Activated naive CD8-positive, alpha-beta T cell treated with anti-CD3 and anti-CD28 coated beads for 36 hours (primary cell): ENCODE data around the gene C18orf63. TPM values are rescaled to one million over a fixed set of nuclear protein-coding genes. Genes with fewer than 3 reads are reported as not detected.
A peak's percentile ranks its signal among the peaks of the same experiment; 100 is the strongest.

ENCODE experiments used
- DNase-seq: peaks from one replicate; pipeline ENCODE4 v3.0.0; 2021
- H3K27ac Mint-ChIP-seq: one replicate; pipeline ENCODE4 v1.8.0; 2022; ENCODE audit warnings: mild to moderate bottlenecking, moderate library complexity, mixed read lengths
- H3K27me3 Mint-ChIP-seq: one replicate; pipeline ENCODE4 v1.8.0; 2022; ENCODE audit warnings: mild to moderate bottlenecking, mixed read lengths
- H3K36me3 Mint-ChIP-seq: one replicate; pipeline ENCODE4 v1.8.0; 2021; ENCODE audit warnings: mild to moderate bottlenecking, mixed read lengths
- H3K4me1 Mint-ChIP-seq: one replicate; pipeline ENCODE4 v1.8.0; 2021; ENCODE audit warnings: mixed read lengths
- H3K4me3 Mint-ChIP-seq: one replicate; pipeline ENCODE4 v1.8.0; 2022; ENCODE audit warnings: mild to moderate bottlenecking, moderate library complexity, mixed read lengths
- H3K9me3 Mint-ChIP-seq: one replicate; pipeline ENCODE4 v1.8.0; 2022; ENCODE audit warnings: mixed read lengths
- total RNA-seq, 2 experiments: library from RNA; stranded (reverse); gene quantifications; one replicate each; pipeline ENCODE4 v1.2.3, GENCODE V29; 2021

The C18orf63 gene
- total RNA-seq = not detected

GRCh38 chr18:74315464-74316256 is at the start of gene C18orf63:
TSS of gene C18orf63 (plus strand) at chr18:74315839. CDS start at chr18:74317866, 2,027 bp downstream.
- H3K4me1 Mint-ChIP-seq = no peaks in the 10 kb centered on the region
- no peak for DNase-seq
- H3K27me3 Mint-ChIP-seq = no peaks in the 10 kb centered on the region
- no peaks in the 10 kb centered on the region for H3K36me3 Mint-ChIP-seq
- no peaks in the 10 kb centered on the region for H3K9me3 Mint-ChIP-seq
- H3K27ac Mint-ChIP-seq = no peak within 1 kb of the TSS
- H3K4me3 Mint-ChIP-seq = no peak within 1 kb of the TSS

DNA sequence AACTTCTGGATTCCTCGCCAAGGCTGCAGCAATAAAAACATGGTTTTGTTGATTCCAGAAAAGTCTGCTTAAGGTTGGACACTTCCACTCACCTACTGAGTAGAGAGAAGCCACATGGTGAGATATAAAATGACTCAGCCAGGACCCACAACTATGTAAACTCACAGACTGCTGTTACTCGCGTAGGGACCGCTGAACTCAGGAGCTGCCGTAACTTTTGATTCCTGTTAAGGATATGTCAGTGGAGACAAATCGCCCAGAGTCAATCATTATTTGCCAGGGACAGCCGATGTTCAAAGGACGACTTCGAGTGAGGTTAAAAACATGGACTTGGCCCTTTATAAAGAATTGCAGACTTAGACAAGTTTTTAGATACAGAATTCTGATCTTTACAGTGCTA is 49.5 kb upstream of the C18orf63 start:
- Mint-ChIP-seq H3K4me1 (peaks cover 5% of the 10 kb centered on the region), H3K4me3 (no peak overlapping the region), H3K9me3 (no peaks in the 10 kb centered on the region), H3K36me3 (peaks cover 3% of the 10 kb centered on the region), H3K27me3 (no peaks in the 10 kb centered on the region), H3K27ac (no peak overlapping the region)
- DNase-seq = no peak

DNA sequence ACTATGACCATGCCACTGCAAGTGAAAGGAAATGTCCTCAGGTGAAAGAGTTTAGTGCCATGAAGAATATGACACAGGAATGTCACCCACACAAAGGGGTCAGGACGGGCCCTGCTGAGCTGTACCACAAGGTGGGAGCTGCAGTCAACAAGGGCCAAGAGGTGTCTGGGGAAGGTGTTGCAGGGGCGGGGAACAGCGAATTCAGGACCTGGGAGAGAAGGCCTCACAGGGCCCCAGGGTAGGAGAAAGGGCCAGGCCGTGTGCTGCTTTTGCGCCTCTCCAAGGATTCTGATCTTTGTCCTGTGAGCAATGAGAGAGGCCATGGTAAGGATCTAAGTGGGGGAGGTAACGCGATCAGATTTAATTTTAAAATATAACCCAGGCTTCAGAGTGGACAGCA is 47.5 kb upstream of the C18orf63 start:
- peaks cover 7% of the 10 kb centered on the region for H3K4me1 Mint-ChIP-seq
- H3K9me3 Mint-ChIP-seq = no peaks in the 10 kb centered on the region
- no peak overlapping the region for H3K4me3 Mint-ChIP-seq
- no peak overlapping the region for H3K27ac Mint-ChIP-seq
- H3K36me3 Mint-ChIP-seq = no peaks in the 10 kb centered on the region
- no peaks in the 10 kb centered on the region for H3K27me3 Mint-ChIP-seq
- no peak for DNase-seq

DNA sequence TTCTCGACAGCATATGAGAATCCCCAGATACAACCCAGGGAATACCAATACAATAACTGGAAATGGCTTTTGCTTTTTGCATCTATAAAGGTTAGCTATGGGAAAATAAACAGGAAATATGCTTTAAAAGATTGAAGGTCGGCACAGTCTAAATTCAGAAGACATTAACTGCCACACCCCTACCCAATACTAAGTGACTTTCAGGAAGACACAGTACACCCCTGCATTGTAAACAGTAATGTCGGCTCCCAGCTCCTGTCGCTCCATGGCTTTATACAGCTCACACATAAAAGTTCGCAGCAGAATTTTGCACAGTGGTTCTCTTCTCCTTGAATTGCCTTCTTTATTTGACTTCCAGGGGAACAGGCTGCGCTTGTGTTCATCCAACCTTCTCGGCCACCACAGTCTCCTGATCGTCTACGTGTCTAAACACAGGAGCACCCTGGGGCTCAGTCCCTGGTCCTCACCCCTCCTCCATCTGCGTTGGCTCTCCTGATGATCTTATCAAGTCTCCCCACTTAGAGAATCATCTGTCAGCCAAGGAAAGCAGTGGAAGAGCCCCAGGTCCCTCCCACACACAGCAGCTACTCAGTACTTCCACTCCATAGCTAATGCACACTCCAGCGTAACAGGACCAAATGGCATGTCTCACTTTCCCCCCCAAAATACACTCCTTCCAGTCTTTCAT is 46.6 kb upstream of the C18orf63 start:
- Mint-ChIP-seq H3K36me3 (no peaks in the 10 kb centered on the region), H3K4me3 (no peak overlapping the region), H3K4me1 (peaks cover 7% of the 10 kb centered on the region), H3K27ac (no peak overlapping the region), H3K9me3 (no peaks in the 10 kb centered on the region), H3K27me3 (no peaks in the 10 kb centered on the region)
- no peak for DNase-seq

DNA sequence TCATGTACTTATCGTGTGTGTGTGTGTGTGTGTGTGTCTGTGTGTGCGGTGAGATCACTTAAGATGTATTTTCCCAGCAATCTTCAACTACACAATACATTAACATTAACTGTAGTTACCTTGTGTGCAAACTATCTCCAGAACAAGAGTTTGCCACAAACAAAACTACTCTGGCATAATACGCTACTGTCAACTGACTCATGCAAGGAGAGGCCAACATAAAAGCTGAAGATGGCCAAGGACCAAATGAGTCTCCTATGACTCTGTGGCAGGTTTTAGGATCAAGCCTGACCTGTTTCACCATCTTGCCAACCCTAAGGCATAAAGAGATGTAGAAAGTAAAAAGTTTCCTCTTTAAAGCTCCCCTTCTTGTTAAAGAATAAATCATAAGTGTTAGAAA is 44.0 kb upstream of the C18orf63 start:
- DNase-seq = no peak
- H3K27me3 Mint-ChIP-seq = no peaks in the 10 kb centered on the region
- no peaks in the 10 kb centered on the region for H3K9me3 Mint-ChIP-seq
- no peak overlapping the region for H3K4me3 Mint-ChIP-seq
- H3K27ac Mint-ChIP-seq = no peak overlapping the region
- H3K36me3 Mint-ChIP-seq = peaks cover 2% of the 10 kb centered on the region
- peaks cover 6% of the 10 kb centered on the region for H3K4me1 Mint-ChIP-seq

- no peak overlapping the region for H3K27ac Mint-ChIP-seq
- no peaks in the 10 kb centered on the region for H3K9me3 Mint-ChIP-seq
- H3K4me1 Mint-ChIP-seq = peaks cover 6% of the 10 kb centered on the region
- no peak overlapping the region for H3K4me3 Mint-ChIP-seq
- no peaks in the 10 kb centered on the region for H3K27me3 Mint-ChIP-seq
- no peak for DNase-seq
- peaks cover 2% of the 10 kb centered on the region for H3K36me3 Mint-ChIP-seq
These were observed 42.2 kb upstream of the C18orf63 start for GRCh38 chr18:74273394-74273793.

DNA sequence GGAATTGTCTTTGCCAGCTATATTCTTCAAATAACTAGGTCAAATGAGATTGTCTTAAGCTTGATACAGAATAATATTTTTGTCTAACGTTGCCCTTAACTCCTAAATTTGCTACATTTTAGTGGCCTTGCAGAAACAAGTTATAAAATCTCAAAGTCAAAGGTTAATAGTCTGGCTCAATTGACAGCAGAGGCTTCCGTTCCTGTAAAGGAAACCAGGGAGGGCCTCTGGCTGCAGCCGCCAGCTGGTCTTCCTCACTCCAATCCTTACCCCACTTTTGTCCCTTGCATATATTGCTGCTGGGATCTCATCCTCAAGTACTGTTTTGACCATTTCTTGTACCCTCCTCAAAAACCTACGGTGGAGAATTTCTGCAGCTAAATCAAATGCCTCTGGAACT is 40.9 kb upstream of the C18orf63 start:
- Mint-ChIP-seq H3K27me3 (no peaks in the 10 kb centered on the region), H3K4me3 (no peak overlapping the region), H3K36me3 (peaks cover 2% of the 10 kb centered on the region), H3K4me1 (peaks cover 6% of the 10 kb centered on the region), H3K9me3 (no peaks in the 10 kb centered on the region), H3K27ac (no peak overlapping the region)
- no peak for DNase-seq

GRCh38 chr18:74275736-74276135 is 39.9 kb upstream of the C18orf63 start:
- no peak overlapping the region for H3K4me3 Mint-ChIP-seq

GRCh38 chr18:74276609-74277008 is 39.0 kb upstream of the C18orf63 start:
- Mint-ChIP-seq H3K4me3 (no peak overlapping the region), H3K27me3 (no peaks in the 10 kb centered on the region), H3K9me3 (no peaks in the 10 kb centered on the region), H3K4me1 (peaks cover 9% of the 10 kb centered on the region), H3K27ac (no peak overlapping the region), H3K36me3 (peaks cover 5% of the 10 kb centered on the region)
- no peak for DNase-seq

More at GRCh38 chr18:74275736-74276135, 39.9 kb upstream of the C18orf63 start:
- H3K9me3 Mint-ChIP-seq = no peaks in the 10 kb centered on the region
- no peak overlapping the region for H3K27ac Mint-ChIP-seq
- peaks cover 5% of the 10 kb centered on the region for H3K36me3 Mint-ChIP-seq
- no peak for DNase-seq
- H3K4me1 Mint-ChIP-seq = peaks cover 6% of the 10 kb centered on the region
- H3K27me3 Mint-ChIP-seq = no peaks in the 10 kb centered on the region

GRCh38 chr18:74277296-74277695 is 38.3 kb upstream of the C18orf63 start:
- Mint-ChIP-seq H3K4me1 (peaks cover 15% of the 10 kb centered on the region), H3K27me3 (no peaks in the 10 kb centered on the region), H3K9me3 (no peaks in the 10 kb centered on the region), H3K27ac (no peak overlapping the region), H3K4me3 (no peak overlapping the region), H3K36me3 (peaks cover 7% of the 10 kb centered on the region)
- no peak for DNase-seq

DNA sequence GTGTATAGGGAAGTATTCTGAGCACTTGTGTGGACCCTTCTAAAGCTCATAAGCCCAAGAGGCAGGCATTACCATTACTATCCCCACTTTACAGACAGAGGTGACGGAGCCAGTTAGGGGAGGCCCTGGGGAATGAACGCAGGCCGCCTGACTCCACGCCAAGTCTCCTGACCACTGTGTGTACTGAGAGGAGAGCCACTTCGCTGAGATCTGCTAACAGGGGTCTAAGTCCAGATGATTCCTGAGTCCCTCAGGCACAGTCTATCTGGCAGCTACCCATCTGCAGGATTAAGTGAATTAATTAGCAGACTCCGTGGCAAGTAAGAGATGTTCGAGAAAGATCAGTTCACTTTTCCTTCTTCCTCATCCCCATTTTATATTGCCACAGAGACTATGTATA is 37.6 kb upstream of the C18orf63 start:
- Mint-ChIP-seq H3K4me3 (no peak overlapping the region), H3K9me3 (no peaks in the 10 kb centered on the region), H3K4me1 (peaks cover 23% of the 10 kb centered on the region), H3K27ac (no peak overlapping the region), H3K36me3 (peaks cover 13% of the 10 kb centered on the region), H3K27me3 (no peaks in the 10 kb centered on the region)
- DNase-seq = no peak

GRCh38 chr18:74278983-74279382 is 36.7 kb upstream of the C18orf63 start:
- Mint-ChIP-seq H3K9me3 (no peaks in the 10 kb centered on the region), H3K36me3 (peaks cover 13% of the 10 kb centered on the region), H3K4me1 (peaks cover 30% of the 10 kb centered on the region), H3K27me3 (no peaks in the 10 kb centered on the region), H3K27ac (no peak overlapping the region), H3K4me3 (no peak overlapping the region)
- DNase-seq = no peak

DNA sequence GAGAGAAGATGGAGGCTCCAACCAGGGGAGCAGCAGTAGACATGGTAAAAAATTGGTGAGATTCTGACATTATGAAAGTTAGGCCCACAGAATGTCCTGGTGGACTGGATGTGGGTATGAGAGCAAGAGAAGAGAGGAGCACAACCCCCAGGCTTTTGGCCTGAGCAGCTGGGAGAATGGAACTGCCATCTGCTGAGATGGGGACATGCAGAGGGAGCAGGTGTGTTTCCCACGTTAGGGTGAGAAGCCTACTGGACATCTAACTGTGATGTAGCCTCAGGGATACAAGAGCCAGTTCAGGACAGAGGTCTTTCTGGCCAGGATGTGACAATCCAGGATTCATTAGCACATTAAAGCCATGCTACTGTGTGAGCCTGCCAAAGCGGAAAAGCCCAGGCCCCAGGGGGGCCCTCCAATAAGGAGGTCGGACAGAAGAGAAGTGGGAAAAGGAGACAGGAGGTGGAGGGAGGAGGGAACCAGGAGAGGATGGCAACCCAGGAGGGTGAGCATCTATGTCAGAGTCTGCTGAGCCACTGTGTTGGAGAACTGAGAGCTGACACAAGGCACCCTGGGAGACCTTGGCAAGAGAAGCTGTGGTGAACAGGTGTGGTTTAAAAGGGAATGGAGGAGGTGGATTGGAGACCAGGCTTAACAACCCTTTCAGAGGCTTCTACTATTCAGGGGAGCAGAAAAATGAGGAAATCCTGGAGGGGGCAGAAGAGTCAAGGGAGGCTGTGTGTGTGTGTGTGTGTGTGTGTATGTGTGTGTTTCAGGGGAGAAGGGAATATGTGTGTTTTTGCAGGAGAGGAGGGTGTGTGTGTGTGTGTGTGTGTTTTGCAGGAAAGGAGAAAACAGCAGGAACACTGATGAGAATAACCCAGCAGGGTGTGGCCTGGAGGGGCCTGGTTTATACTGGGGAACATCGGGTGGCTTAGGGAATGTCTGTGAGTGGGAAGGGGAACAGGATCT is 34.3 kb upstream of the C18orf63 start:
- no peak overlapping the region for H3K4me3 Mint-ChIP-seq
- peaks cover 30% of the 10 kb centered on the region for H3K4me1 Mint-ChIP-seq
- no peaks in the 10 kb centered on the region for H3K9me3 Mint-ChIP-seq
- DNase-seq = no peak
- H3K27me3 Mint-ChIP-seq = no peaks in the 10 kb centered on the region
- H3K36me3 Mint-ChIP-seq = peaks cover 11% of the 10 kb centered on the region
- H3K27ac Mint-ChIP-seq = peak overlapping the region; percentile 34

GRCh38 chr18:74281980-74282754 is 33.5 kb upstream of the C18orf63 start:
- Mint-ChIP-seq H3K4me3 (no peak overlapping the region), H3K36me3 (peaks cover 11% of the 10 kb centered on the region), H3K9me3 (no peaks in the 10 kb centered on the region), H3K27ac (peak overlapping the region; percentile 34), H3K27me3 (no peaks in the 10 kb centered on the region), H3K4me1 (peaks cover 29% of the 10 kb centered on the region)
- DNase-seq = no peak
